ENCODE results near the gene MAB21L4. TPM values are rescaled to one million over a fixed set of nuclear protein-coding genes. Genes with fewer than 3 reads are reported as not detected.

Gene MAB21L4
- total and polyA plus RNA-seq, 10 donors, result 0.04 to 0.70 (median 0.23) TPM; not detected in 6

DNA sequence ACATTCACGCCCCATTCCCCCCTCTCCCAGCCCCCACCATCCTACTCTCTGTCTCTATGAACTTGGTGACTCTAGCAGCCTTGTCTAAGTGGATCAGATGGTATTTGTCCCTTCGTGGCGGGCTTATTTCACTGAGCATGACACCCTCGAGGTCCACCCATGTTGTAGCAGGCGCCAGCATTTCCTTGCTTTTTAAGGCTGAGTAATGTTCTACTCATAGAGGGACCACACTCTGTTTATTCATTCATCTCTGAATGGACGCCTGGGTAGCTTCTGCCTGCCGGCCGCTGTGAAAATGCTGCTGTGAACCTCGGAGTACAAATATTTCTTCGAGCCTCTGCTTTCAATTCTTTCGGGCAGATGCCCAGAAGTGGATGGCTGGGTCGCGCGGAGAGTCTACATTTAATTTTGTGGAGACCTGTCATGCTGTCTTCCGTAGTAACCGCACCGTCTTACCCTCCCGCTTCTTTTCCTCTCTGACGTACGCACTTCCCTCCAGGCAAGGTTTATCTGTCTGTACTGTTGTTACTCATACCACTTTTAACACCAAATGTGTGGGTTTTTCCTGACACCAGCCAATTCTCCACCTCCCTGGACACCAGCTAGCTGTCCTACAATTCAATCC, 15.8 kb upstream of the MAB21L4 start:
- WGBS, 5 donors, result 66 to 74% (median 70%) methylated on average over 19 to 20 of the region's 20 CpGs
- no peaks in the 10 kb centered on the region for H3K9me3 ChIP-seq
- DNase-seq, result no peak
- H3K4me1 ChIP-seq, result peaks cover 14 to 48% (median 40%) of the 10 kb centered on the region in 6 donors
- no peaks in the 10 kb centered on the region for H3K36me3 ChIP-seq
- intact Hi-C loops (cut with DNase I; ENCODE audit: low total_unique reads), result no loop called here
- H3K27ac ChIP-seq, result peak overlapping the region in 2 of 8 donors; percentile 72 to 79
- TF ChIP-seq POLR2A (IDR thresholded peaks at IDR 0.05) (no peak), POLR2AphosphoS5 (IDR thresholded peaks at IDR 0.05) (no peak)
- TF ChIP-seq, protein P1, sequence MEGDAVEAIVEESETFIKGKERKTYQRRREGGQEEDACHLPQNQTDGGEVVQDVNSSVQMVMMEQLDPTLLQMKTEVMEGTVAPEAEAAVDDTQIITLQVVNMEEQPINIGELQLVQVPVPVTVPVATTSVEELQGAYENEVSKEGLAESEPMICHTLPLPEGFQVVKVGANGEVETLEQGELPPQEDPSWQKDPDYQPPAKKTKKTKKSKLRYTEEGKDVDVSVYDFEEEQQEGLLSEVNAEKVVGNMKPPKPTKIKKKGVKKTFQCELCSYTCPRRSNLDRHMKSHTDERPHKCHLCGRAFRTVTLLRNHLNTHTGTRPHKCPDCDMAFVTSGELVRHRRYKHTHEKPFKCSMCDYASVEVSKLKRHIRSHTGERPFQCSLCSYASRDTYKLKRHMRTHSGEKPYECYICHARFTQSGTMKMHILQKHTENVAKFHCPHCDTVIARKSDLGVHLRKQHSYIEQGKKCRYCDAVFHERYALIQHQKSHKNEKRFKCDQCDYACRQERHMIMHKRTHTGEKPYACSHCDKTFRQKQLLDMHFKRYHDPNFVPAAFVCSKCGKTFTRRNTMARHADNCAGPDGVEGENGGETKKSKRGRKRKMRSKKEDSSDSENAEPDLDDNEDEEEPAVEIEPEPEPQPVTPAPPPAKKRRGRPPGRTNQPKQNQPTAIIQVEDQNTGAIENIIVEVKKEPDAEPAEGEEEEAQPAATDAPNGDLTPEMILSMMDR (IDR thresholded peaks at IDR 0.05 in 8 of 11, conservative IDR thresholded peaks at IDR 0.05 in 3 of 11), result no peak
- peaks cover 0 to 73% (median 11%) of the 10 kb centered on the region in 7 donors for H3K27me3 ChIP-seq (replicated peaks in 1 of 7)
- no peak overlapping the region for H3K4me3 ChIP-seq

DNA sequence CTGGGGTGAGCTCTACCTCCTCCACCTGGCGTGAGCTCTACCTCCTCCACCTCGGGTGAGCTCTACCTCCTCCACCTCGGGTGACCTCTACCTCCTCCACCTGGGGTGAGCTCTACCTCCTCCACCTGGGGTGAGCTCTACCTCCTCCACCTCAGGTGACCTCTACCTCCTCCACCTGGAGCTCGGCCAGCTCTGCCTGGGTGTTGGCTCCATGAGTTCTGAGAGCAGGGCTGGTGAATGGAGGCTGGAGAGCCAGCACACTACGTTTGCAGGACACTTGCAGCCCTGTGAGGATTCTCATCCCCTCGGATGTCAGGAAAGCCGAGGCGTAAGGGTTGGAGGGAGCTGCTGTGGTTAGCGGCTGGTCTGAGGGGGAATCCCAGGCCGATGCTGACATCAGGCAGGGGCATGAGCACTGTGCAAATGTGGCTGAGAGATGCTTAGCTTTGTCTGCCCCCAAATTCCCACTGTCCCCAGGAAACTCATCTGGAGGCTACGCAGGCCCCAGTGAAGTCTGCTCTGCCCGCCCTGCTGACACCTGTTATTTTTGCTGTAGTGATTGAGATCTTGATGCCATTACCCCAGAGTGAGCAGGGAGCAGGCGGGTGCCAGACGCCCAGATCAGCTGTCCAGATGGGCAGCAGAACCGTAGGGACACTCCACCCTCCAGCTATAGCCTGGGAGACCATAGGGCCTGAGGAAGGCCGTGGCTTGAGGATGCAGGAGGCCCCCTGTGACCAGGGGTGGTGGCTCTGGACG, 13.4 kb upstream of the MAB21L4 start:
- DNase-seq, result no peak
- intact Hi-C loops (cut with DNase I; ENCODE audit: low total_unique reads), result no loop called here
- WGBS, 5 donors, result 69 to 88% (median 81%) methylated on average over 17 of the region's 17 CpGs
- Histone ChIP-seq H3K4me3 (no peak overlapping the region), H3K4me1 (peaks cover 4 to 38% (median 18%) of the 10 kb centered on the region in 6 donors), H3K27me3 (replicated peaks in 1 of 7) (peaks cover 0 to 58% (median 0%) of the 10 kb centered on the region in 7 donors), H3K36me3 (no peaks in the 10 kb centered on the region), H3K9me3 (no peaks in the 10 kb centered on the region), H3K27ac (no peak overlapping the region)
- no peak for TF ChIP-seq POLR2AphosphoS5 (IDR thresholded peaks at IDR 0.05)
- no peak for TF ChIP-seq POLR2A (IDR thresholded peaks at IDR 0.05)
- TF ChIP-seq, protein P1 (IDR thresholded peaks at IDR 0.05 in 8 of 11, conservative IDR thresholded peaks at IDR 0.05 in 3 of 11), result no peak

DNA sequence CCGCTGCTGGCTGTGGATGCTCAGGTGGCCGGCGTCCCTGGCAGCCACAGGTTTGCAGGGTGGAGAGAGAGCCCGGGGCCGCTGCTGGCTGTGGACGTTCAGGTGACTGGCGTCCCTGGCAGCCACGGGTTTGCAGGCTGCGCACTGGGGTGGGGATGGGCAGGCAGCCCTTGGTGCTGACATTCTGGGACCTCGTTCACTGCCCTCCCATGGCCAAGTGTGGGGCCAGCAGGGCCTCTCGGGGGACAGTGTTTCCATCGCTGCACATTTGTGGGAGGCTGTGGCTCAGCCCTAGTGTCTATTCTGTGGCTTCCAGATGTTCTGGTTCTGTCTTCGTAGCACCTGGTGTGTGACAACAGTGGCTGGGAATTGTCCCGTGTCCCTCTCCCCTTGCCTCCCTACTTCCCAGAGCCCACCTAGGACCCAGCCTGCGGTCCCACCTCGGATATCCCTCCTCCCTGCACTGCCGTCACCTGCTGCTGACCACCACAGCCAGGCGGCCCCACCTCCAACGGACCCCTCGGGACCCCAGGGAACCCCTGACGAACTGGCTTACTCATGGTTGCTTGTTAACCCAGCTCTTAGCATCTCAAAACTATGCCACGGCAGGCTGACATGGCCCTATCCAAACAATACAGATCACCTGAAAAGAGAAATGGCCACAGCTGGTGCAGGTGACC, 11.1 kb upstream of the MAB21L4 start:
- TF ChIP-seq, protein P1 (IDR thresholded peaks at IDR 0.05 in 8 of 11, conservative IDR thresholded peaks at IDR 0.05 in 3 of 11), result no peak
- no peak for TF ChIP-seq POLR2A (IDR thresholded peaks at IDR 0.05)
- TF ChIP-seq POLR2AphosphoS5 (IDR thresholded peaks at IDR 0.05), result no peak
- no peak overlapping the region for H3K4me3 ChIP-seq
- WGBS, 5 donors, result 65 to 82% (median 80%) methylated on average over 16 to 22 of the region's 22 CpGs
- H3K27ac ChIP-seq, result no peak overlapping the region
- no peak for DNase-seq
- intact Hi-C loops (cut with DNase I; ENCODE audit: low total_unique reads), result no loop called here
- H3K9me3 ChIP-seq, result no peaks in the 10 kb centered on the region
- peaks cover 0 to 36% (median 0%) of the 10 kb centered on the region in 7 donors for H3K27me3 ChIP-seq (replicated peaks in 1 of 7)
- peaks cover 0 to 23% (median 8%) of the 10 kb centered on the region in 6 donors for H3K4me1 ChIP-seq
- H3K36me3 ChIP-seq, result no peaks in the 10 kb centered on the region
